Activated T-cell treated with anti-CD3 and anti-CD28 coated beads for 1 hour (primary cell): ENCODE results near the gene ZNF718.
"Not testable (repeated sequence)": the region's sequence is repeated elsewhere in the genome, so short reads cannot be mapped to it uniquely, and the experiment has no call there.

Experiments
- DNase-seq: peaks from one replicate; pipeline ENCODE4 v3.0.0-alpha.2; 2020; ENCODE audit warnings: low read depth

Gene ZNF718

GRCh38 chr4:124275-125081 lies at the start of gene ZNF718:
ZNF718 (plus strand) TSS chr4:124501; CDS start chr4:124671, 170 bp downstream.
- DNase-seq = peak; percentile 81

GRCh38 chr4:85951-86350 lies 38.4 kb upstream of the ZNF718 start:
- DNase-seq = no peak

DNA sequence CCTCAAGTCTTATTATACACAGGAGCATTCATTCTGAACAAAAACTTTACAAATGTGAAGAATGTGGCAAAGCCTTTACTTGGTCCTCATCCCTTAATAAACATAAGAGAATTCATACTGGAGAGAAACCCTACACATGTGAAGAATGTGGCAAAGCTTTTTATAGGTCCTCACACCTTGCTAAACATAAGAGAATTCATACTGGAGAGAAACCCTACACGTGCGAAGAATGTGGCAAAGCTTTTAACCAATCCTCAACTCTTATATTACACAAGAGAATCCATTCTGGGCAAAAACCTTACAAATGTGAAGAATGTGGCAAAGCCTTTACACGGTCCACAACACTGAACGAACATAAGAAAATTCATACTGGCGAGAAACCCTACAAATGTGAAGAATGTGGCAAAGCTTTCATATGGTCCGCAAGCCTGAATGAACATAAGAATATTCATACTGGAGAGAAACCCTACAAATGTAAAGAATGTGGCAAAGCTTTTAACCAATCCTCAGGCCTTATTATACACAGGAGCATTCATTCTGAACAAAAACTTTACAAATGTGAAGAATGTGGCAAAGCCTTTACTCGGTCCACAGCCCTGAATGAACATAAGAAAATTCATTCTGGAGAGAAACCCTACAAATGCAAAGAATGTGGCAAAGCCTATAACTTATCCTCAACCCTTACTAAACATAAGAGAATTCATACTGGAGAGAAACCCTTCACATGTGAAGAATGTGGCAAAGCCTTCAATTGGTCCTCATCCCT lies 37.6 kb upstream of the ZNF718 start:
- not testable (repeated sequence) for DNase-seq

GRCh38 chr4:98386-98785 lies 25.9 kb upstream of the ZNF718 start:
- no peak for DNase-seq

DNA sequence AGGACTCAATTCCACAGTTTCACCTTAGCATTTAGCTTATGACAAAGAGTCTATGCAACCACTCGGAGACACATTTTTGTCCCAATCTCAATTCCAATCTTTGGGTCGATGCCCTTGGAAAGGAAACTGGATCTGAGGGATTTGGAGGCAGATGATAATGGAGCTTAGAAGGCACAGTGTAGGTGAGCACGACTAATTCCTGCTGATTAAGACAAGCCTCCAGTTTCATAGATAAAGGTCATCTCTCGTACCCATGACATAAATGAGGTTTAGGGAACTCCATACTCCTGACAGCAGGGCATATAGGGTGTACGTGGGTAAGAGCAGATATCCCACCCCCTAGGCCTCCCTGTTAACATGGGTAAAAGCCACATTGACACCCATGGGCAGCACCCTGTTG lies 24.4 kb upstream of the ZNF718 start:
- no peak for DNase-seq

- no peak for DNase-seq
Observed at GRCh38 chr4:107083-107443, 17.2 kb upstream of the ZNF718 start.

DNA sequence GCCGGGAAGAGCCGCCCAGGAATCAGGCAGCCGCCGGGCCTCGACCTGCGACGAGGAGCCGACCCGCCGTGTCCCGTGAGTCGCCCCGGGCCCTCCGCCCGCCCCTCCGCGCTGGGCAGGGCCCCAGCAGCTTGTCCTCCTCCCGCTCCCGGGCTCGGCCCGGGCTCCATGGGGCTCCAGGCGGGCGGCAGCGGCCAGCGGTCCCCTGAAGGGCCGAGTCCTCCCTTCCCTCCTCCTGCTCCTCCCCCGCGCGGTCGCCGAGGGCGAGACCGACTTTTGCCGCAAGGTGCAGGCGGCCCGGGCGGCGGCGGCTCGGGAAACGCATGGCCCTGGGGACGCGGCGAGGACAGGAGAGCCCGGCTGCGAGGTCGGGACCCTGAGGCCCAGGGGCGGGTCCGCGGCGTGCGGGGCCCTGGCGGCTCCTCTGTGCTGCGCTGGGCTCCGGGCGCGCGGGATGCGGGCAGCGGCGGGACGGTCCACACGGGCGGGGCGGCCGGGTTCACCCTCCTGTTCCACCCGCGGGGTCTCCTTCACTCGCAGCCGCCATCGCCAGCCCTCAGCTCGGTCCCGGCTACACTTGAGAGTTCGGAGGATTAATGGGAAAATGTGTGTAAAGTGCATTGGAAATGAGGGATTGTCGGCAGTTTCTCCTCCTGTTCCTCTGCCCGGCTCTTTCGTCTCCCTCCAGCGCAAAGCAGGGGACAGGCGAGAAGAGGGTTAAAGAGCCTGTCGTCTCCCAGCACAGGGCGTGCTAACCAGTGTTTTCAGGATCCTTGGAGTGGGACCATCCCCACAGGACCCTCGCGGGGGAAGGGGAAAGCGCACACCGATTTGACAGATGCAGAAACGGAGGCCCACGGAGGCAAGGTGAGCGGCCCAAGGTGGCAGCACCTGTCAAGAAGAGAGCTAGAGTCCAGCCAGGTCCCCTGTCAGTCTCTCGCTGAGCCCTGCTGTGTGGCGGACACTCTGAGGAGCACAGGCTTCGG lies 16.6 kb upstream of the ZNF718 start:
- no peak for DNase-seq

- DNase-seq = no peak
Observed at GRCh38 chr4:112771-113170, 11.5 kb upstream of the ZNF718 start.

GRCh38 chr4:113732-114131 lies 10.6 kb upstream of the ZNF718 start:
- DNase-seq = no peak

- no peak for DNase-seq
Observed at GRCh38 chr4:114149-114548, 10.2 kb upstream of the ZNF718 start.

DNA sequence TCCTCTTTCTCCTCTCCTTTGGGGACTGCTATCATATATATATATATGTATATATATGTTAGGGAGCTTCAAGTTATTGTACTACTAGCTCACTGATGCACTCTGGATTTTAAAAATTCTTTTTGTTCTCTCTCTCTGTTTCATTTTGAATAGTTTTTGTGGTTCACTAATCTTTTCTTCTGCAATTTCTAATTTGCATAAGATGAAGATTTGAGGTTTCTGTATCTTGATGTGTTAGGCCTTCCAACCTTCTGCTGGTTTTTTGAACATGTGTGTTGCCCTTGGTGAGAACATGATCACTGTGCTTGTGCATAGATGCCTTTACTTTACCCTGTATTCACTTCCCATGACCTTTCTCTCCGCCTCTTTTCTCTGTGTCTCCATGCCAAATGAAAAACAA lies 7.8 kb upstream of the ZNF718 start:
- DNase-seq = no peak

DNA sequence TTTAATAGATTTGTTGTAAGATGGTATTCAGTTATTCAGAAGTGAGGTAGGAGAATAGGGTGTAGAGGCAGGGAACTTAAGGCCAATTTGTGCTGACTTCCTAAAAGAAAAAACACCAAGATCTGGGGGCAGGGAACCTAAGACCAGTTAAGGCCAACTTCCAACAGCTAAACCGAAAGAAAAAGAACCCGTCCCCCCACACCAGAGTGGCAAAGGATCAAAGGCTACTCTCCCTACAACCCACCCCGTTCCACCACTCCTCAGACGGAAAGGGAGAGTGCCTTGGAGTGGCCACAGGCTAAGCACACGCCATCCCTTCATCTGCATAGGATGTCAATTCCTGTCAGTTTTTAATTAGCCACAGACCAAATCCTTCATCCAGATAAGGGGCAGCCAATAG lies 3.7 kb upstream of the ZNF718 start:
- no peak for DNase-seq

DNA sequence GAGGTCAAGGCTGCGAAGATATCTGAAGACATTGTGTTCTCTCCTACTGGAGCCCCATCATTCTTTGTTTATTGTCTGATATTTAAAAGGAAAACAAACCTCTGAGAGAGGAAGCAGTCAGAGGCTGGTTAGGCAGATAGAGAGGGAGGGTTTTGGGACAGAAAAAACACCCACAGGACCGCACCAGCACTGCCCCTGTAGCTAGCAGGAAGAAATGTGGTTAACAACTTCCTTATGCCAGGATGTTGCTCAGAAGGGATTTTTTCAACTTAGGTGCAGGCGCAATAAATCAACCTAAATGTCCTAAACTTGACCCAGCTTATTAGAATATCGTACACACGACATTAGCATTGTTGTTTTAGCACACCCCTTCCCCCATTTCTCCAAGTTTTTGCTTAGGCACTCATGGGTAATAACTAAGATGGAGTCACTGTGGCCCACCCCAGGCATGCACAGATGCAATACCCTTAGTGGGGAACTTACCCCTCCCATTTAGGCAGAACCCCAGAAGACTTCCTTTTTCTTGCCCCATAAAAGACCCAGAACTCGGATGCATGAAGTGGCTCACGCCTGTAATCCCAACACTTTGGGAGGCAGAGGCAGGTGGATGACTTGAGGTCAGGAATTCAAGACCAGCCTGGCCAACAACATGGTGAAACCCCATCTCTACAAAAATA lies 2.8 kb upstream of the ZNF718 start:
- no peak for DNase-seq

DNA sequence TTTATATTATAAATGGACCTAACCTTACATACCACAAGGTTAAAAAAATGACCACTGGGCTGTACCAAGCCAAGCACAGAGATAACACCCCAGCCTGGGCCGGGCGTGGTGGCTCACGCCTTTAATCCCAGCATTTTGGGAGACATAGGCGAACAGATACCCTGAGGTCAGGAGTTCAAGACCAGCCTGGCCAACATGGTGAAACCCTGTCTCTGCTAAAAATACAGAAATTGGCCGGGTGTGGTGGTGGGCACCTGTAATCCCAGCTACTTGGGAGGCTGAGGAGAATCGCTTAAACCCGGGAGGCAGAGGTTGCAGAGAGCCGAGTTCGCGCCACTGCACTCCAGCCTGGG lies 403 bp upstream of the ZNF718 start:
- not testable (repeated sequence) for DNase-seq

- DNase-seq = peak; percentile 16
Observed at GRCh38 chr4:125091-125771, 930 bp downstream of the ZNF718 start.

DNA sequence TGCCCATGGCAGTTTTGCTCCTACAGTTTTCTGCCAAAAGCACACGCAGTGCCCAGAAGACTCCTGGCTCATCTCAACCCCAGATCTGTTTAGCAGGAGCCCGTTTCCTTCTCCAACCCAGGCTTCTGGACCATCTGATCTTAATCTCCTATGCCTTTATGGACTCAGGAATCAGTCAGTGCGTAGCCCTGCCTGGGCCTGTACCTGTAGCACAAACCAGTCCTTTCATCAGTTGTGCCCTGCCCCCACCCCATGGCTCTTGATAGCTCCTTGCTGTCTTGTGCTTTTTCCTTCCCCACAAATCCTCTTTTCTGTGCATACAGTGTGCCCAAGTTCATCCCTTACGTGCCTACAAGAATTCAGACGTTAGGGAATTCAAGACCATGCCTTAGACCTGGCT lies 1.5 kb downstream of the ZNF718 start:
- no peak for DNase-seq

GRCh38 chr4:132483-132882 lies 8.2 kb downstream of the ZNF718 start:
- no peak for DNase-seq

DNA sequence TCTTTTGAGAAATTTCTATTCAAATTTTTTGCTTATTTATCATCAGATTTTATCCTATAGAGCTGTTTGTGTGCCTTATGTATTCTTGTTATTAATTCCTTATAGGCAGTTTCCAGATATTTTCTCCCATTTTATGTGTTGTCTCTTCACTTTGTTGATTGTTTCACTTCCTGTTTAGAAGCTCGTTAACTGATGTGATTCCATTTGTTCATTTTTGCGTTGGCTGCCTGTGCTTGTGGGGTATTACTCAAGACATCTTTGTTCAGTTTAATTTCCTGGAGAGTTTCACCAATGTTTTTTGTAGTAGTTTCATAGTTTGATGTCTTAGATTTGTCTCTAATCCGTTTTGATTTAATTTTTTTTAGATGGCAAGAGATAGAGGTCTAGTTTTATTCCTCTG lies 14.6 kb downstream of the ZNF718 start:
- DNase-seq = no peak

- DNase-seq = no peak
Observed at GRCh38 chr4:139691-140090, 15.4 kb downstream of the ZNF718 start.

DNA sequence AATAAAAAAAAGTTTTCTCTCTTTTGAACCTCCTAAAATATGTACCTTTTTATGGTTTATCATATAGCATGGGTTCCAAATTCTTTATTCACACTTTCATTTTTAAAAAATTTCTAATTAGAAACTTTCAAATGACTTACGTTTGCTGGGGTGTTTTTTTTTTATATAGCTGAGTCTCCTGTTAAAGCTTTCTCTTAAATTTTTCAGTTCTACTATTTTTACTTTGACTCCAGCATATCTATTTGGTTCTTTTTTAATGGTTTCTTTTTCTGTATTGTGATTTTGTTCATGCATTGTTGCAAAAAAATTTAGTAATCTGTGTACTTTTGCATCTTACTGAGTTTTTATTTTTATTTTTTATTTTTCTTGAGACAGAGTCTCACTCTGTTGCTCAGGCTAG lies 22.3 kb downstream of the ZNF718 start:
- DNase-seq = no peak

GRCh38 chr4:147233-147632 lies 22.9 kb downstream of the ZNF718 start:
- DNase-seq = no peak
